C1 segment of cervical spinal cord (tissue), 14 donors: ENCODE measurements around the gene DHX30.
"Not testable (repeated sequence)": the region's sequence is repeated elsewhere in the genome, so short reads cannot be mapped to it uniquely, and the experiment has no call there.

Experiments
- DNase-seq, 14 donors: peaks; one replicate each; lab custom pipeline; 2025; lab: John Stamatoyannopoulos, UW

The DHX30 gene

DNA sequence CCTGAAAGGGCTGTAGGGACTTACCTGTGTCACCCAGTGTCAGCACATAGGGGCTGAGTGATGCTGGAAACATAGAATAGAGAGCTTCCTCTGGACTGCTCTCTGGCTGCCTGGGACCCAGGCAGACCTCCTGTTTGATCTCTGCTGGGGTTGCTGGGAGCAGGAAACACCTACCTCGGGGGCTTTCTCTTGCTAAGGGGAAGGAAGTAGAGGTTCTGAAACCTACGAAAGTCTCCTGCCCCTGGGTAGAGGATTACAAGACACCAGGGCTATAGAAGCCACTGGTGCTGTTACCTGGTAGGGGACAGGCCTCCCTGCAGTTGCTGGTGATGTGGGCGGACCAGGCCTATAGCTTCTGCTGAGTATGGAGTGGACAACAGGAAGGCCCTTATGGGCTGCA, 81.7 kb downstream of the DHX30 start:
- DNase-seq = no peak

GRCh38 chr3:47885168-47885567, 82.2 kb downstream of the DHX30 start:
- no peak for DNase-seq

DNA sequence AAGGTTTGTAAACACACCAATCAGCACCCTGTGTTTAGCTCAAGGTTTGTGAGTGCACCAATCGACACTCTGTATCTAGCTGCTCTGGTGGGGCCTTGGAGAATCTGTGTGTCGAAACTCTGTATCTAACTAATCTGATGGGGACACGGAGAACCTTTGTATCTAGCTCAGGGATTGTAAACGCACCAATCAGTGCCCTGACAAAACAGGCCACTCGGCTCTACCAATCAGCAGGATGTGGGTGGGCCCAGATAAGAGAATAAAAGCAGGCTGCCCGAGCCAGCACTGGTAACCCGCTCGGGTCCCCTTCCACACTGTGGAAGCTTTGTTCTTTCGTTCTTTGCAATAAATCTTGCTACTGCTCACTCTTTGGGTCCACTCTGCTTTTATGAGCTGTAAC, 85.1 kb downstream of the DHX30 start:
- not testable (repeated sequence) for DNase-seq

- DNase-seq = no peak
These were observed 86.2 kb downstream of the DHX30 start for GRCh38 chr3:47888986-47889757.

DNA sequence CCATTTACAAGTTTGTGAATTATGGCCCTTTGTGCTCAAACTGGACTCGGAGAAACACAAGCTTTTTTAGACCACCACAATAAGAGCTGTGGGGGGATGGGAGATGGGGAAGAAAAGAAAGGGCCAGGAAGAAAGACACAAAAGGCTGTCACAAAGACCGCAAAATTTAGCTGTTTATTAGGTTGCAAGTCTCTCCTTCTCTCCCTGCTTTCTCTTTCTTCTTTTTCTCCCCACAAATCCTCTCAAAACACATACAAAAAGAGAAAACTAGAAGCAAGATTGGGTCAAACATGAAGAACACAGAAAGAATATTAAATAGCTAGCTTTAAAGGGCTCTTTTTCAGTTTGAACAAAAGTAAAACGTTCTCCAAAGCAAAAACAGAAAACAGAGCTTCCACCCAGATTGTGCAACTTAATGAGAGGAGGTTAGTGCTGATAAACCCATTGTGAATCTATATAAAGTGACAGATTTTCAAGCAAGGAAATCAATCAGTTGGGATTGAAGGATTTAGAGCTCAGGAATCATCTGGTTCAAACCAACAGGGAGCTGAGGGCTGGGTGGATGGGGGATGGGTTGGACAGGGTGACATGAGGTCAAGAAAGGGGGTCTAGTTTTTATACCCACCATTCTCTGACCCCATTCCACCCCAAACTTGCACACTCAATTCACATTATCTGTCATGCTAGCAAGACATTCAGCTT, 87.3 kb downstream of the DHX30 start:
- DNase-seq = peak in 2 of 14 donors; percentile 41 to 45

DNA sequence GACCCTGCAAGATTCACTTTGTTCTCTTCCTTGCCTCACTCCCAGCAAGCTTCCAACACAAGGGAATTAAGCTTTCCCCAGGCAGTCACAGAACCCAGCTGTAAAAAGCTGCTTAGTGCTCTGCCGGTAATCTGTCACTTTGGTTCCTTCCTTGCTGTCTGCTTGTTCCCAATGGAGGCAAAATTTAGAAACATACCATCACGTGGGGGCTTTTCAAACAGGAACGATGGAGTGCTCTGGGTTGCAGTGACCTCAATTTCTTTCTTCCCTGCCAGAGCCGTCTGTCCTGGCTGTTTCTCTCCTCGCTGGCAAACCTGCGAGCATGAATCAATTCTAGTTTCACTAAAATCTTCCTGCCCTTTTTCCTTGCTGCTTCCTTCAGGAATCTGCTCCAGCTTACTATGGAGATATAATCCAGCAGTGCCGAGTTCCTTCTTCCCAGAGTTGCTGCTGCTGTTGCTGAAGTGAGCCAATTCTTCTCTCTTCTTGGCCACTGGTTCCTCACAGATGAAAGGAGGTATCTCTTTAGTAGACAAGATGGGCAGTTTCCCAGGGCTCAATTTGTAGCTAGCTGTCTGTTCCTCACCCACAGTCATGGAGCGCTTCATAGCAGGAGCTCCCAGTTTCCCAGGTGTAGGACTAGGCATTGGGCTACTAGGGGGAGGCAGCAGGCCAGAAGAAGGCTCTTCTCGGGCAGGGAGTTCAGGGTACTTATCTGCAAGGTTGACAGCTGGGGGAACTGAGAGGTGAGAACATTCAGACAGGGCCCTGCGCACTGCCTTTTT, 88.1 kb downstream of the DHX30 start:
- DNase-seq = peak in 11 of 14 donors; percentile 16 to 84 (median 50)

GRCh38 chr3:47891613-47892005, 88.7 kb downstream of the DHX30 start:
- no peak for DNase-seq

DNA sequence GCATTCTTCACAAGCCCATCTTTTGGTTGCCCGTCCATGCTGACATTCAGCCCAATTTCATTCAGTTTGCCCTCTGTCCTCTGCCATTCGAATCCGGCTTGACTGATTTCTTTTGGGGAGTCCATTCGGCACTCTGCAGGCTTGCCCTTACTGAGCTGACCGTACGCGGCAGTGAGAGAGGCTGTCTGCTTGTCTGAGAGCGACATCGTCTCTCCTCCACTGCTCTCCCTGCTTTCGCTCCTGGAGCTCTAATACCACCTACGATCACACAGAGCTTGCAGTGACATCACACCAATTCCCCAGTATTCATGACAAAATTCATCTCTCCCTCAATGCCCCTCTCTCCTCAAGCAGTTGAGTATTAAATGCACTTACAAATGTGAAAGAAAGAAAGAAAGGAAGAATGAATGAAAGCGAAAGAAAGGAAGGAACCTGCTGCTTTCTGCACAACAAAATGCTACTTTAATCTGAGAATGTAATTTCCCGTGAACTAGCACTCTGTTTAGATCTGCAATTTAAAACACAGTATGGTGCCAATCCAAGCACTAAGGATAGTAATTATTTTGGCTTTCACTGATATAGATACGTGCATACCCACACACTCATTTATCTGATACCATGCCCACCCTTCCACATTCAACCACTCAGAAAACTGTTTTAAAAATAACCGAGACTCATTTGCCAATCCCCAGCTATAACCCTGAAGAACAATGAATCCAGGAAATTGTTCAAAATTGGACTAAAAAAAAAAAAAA, 89.5 kb downstream of the DHX30 start:
- peak in 8 of 14 donors; percentile 10 to 86 (median 30) for DNase-seq

DNA sequence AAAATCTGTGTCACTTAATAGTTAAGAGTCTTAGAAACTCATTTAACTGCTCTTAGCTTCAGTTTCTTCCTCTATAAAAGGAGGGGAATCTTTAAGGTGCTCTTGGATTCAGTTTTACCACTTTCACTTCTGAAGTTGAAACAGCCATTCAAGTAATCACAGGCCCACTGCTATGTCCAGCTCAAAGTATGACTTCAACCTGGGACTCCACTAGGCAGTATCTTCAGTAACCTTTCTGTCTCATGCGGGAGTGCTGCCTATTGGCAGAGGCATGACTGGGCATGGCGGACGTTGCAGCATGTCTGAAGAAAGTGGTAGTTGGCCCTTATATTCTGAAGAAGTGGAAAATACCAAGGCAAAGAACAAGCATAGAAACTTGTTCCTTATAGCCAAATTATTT, 92.3 kb downstream of the DHX30 start:
- DNase-seq = no peak

DNA sequence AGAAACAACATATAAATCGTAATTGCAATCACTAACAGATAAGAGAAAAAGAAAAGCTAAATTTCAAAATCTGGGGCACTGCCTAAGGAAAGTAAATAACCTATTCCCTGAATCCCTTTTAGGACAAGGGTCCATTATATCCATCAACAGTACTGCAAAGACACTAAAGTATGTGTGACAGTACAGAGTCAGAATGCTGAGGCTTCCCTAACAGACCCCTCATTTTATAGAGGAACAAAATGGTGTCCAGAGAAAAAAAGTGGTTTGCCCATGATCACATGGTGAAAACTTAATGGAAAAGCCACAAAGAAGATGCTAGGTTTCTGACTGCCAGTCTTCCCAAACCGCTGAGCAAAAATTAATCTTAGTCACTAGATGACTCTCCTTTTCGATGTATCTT, 93.8 kb downstream of the DHX30 start:
- DNase-seq = no peak

DNA sequence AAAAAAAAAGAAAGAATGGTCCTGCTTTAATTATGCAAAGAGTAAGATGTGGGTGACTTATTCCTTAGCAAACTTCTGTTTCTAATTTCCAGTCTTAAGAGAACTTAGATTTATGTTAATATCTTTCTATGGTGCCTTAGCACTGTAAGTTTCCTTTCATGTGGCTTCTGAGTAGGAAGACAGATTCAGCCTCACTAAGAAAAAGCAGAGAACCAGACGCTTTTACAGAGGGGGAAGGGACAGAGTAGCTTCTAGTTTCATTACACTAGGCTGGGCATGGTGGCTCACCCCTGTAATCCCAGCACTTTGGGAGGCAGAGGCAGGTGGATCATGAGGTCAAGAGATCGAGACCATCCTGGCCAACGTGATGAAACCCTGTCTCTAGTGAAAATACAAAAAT, 95.0 kb downstream of the DHX30 start:
- DNase-seq = no peak

GRCh38 chr3:47899495-47900108, 96.7 kb downstream of the DHX30 start:
- peak in 1 of 14 donors; percentile 5 for DNase-seq
